ENCODE measurements around the gene ADD1. TPM values are rescaled to one million over a fixed set of nuclear protein-coding genes. Genes with fewer than 3 reads are reported as not detected.

Gene ADD1
- total RNA-seq, 4 donors from 2014 or later = 290 to 470 (median 372) TPM

DNA sequence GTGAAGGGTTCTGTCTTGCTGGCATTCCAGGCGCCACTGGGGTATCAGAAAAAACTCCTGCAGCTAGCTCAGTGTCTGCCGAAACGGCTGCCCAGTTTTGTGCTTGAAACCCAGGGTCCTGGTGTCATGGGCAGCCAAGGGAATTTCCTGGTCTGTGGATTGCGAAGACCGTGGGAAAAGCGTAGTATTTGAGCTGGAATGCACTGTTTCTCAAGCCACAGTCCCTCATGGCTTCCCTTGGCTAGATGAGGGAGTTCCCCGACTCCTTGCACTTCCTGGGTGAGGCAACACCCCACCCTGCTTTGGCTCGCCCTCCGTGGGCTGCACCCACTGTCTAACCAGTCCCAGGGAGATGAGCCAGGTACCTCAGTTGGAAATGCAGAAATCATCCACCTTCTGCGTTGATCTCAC lies 79.5 kb downstream of the ADD1 start:
- TF ChIP-seq, protein P1, sequence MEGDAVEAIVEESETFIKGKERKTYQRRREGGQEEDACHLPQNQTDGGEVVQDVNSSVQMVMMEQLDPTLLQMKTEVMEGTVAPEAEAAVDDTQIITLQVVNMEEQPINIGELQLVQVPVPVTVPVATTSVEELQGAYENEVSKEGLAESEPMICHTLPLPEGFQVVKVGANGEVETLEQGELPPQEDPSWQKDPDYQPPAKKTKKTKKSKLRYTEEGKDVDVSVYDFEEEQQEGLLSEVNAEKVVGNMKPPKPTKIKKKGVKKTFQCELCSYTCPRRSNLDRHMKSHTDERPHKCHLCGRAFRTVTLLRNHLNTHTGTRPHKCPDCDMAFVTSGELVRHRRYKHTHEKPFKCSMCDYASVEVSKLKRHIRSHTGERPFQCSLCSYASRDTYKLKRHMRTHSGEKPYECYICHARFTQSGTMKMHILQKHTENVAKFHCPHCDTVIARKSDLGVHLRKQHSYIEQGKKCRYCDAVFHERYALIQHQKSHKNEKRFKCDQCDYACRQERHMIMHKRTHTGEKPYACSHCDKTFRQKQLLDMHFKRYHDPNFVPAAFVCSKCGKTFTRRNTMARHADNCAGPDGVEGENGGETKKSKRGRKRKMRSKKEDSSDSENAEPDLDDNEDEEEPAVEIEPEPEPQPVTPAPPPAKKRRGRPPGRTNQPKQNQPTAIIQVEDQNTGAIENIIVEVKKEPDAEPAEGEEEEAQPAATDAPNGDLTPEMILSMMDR (IDR thresholded peaks at IDR 0.05) = no peak
- no peak for TF ChIP-seq POLR2A (IDR thresholded peaks at IDR 0.05)
- peaks cover 0 to 77% (median 0%) of the 10 kb centered on the region in 3 donors for H3K36me3 ChIP-seq
- H3K4me1 ChIP-seq = peaks cover 0 to 16% (median 2%) of the 10 kb centered on the region in 4 donors
- H3K27ac ChIP-seq = peak overlapping the region in 2 of 4 donors; percentile 46 to 68
- no peaks in the 10 kb centered on the region for H3K9me3 ChIP-seq
- no peak overlapping the region for H3K4me3 ChIP-seq
- H3K27me3 ChIP-seq = no peaks in the 10 kb centered on the region
- DNase-seq = peak in 1 of 3 donors; percentile 20

DNA sequence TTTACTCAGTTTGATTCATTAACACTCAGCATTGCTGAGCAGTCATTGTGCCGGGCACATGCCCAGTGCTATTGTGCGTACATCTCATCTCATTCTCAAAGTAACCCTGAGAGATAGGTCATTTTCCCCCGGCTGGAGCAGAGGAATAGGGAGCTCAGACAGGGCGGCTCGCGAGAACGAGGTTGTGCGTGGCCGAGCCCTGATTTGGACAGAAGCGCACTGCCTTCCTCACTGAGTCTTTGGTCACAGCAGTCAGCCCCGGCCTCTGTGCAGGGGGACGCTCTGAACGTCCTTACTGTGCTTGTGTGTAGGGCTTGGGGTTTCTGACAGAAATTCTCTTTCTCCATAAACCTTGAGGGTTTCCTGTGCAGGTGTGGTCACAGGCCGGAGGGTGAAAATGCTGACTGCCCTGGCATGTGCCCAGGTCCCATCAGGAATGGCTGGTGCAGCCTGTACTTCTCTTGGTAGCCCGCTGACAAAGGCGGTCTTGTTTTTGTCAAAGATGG lies 80.1 kb downstream of the ADD1 start:
- no peak overlapping the region for H3K4me3 ChIP-seq
- peaks cover 0 to 81% (median 0%) of the 10 kb centered on the region in 3 donors for H3K36me3 ChIP-seq
- no peak overlapping the region for H3K27ac ChIP-seq

DNA sequence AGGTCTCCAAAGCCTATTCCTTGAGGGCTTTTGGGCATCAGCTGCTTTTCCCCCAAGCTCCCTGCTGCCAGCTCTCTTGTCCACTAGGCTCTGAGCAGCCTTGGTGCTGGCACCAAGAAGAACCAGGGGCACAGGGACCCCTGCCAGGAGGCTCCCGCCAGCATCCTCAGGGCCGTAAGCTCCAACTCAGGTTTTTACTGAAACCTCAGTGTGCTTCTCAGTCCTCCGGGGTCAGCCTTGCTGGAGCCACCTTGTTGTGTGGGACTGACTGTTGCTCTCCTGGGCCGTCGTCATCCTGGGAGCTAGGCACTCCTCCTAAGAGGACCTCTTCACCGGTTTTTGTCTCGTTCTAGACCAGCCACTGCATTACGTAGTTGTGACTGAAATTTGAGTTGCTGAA lies 80.6 kb downstream of the ADD1 start:
- TF ChIP-seq POLR2A (IDR thresholded peaks at IDR 0.05) = no peak
- TF ChIP-seq, protein P1 (IDR thresholded peaks at IDR 0.05) = no peak
- peaks cover 0 to 84% (median 0%) of the 10 kb centered on the region in 3 donors for H3K36me3 ChIP-seq
- no peak overlapping the region for H3K4me3 ChIP-seq
- DNase-seq = peak in 2 of 3 donors; percentile 26 to 33
- H3K27ac ChIP-seq = no peak overlapping the region
- H3K9me3 ChIP-seq = no peaks in the 10 kb centered on the region
- peaks cover 0 to 16% (median 2%) of the 10 kb centered on the region in 4 donors for H3K4me1 ChIP-seq
- no peaks in the 10 kb centered on the region for H3K27me3 ChIP-seq

More for the DNA sequence above, 80.1 kb downstream of the ADD1 start:
- Histone ChIP-seq H3K4me1 (peaks cover 0 to 16% (median 2%) of the 10 kb centered on the region in 4 donors), H3K9me3 (no peaks in the 10 kb centered on the region), H3K27me3 (no peaks in the 10 kb centered on the region)
- no peak for TF ChIP-seq POLR2A (IDR thresholded peaks at IDR 0.05)
- TF ChIP-seq, protein P1 (IDR thresholded peaks at IDR 0.05) = no peak
- DNase-seq = peak in 2 of 3 donors; percentile 24 to 41

DNA sequence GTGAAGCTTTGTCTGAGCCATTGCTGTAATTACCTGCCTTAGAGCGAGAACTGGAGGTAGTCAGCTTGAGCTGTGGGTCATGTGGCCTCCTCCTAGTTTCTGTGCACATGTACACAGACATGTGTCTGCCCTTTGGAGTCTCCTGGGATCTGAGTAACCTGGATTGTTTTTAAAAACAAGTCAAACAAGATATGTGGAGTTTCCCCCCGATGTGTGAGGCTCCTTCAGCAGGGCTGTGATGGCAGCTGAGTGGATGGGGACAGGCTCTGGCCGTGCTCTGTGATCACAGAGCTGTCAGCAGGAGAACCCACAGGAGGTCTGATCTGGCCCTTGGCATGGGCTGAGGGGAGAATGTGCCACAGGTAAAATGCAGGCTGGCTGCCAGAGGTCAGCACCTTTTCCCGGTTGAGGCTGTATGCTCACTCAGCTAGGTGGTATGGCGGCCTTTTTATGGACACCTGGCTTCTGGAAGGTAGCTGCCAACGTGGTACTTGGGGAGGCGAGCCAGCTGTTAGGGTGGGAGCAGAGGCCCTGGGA lies 81.2 kb downstream of the ADD1 start:
- H3K4me1 ChIP-seq = peaks cover 0 to 16% (median 2%) of the 10 kb centered on the region in 4 donors
- H3K36me3 ChIP-seq = peaks cover 0 to 89% (median 0%) of the 10 kb centered on the region in 3 donors
- DNase-seq = peak in 2 of 3 donors; percentile 39
- no peak for TF ChIP-seq POLR2A (IDR thresholded peaks at IDR 0.05)
- TF ChIP-seq, protein P1 (IDR thresholded peaks at IDR 0.05) = no peak
- H3K9me3 ChIP-seq = no peaks in the 10 kb centered on the region
- H3K27ac ChIP-seq = no peak overlapping the region
- no peak overlapping the region for H3K4me3 ChIP-seq
- no peaks in the 10 kb centered on the region for H3K27me3 ChIP-seq

DNA sequence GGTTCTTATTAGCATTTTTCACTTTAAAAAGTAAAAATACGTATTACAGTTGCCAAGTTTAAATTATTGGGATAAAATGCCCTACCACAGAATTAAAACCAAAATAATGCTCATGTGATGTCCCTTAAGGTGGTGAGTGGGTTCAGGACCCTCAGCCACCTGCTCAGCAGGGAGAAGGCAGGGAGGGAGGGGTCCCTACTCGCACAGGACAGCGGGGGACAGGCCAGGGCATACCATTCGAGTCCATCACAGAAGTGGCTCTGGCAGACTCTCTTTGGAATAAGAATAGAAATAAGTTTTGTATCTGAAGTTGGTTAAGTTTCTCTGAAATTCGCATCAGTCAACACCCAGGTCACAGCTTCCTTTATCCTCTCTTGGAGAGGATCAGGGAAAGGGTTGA lies 81.9 kb downstream of the ADD1 start:
- H3K27ac ChIP-seq = no peak overlapping the region
- H3K4me3 ChIP-seq = no peak overlapping the region
- H3K36me3 ChIP-seq = peaks cover 0 to 92% (median 0%) of the 10 kb centered on the region in 3 donors
- peaks cover 0 to 16% (median 2%) of the 10 kb centered on the region in 4 donors for H3K4me1 ChIP-seq
- no peaks in the 10 kb centered on the region for H3K9me3 ChIP-seq
- no peaks in the 10 kb centered on the region for H3K27me3 ChIP-seq
- TF ChIP-seq POLR2A (IDR thresholded peaks at IDR 0.05) = no peak
- TF ChIP-seq, protein P1 (IDR thresholded peaks at IDR 0.05) = no peak
- peak in 2 of 3 donors; percentile 5 to 37 for DNase-seq
